T-helper 2 cell (primary cell): Measurements from ENCODE around the gene IGF2BP2.
A peak's percentile ranks its signal among the peaks of the same experiment; 100 is the strongest.
"Not testable (repeated sequence)": the region's sequence is repeated elsewhere in the genome, so short reads cannot be mapped to it uniquely, and the experiment has no call there.

Experiments used
- DNase-seq, 5 experiments: peaks; one replicate each; pipeline versions ENCODE4 v3.0.0 to v3.0.0-alpha.2; 2012 to 2022
- total RNA-seq, 2 donors: gene quantifications; one replicate each; lab custom pipeline; 2026; lab: John Stamatoyannopoulos, UW

The IGF2BP2 gene
- total RNA-seq: 0 to 1.7 reads per million in 2 donors

- peak in 3 of 5 experiments; percentile 19 to 57 (median 28) for DNase-seq
Measured at GRCh38 chr3:185825006-185825638, at the start of gene IGF2BP2. IGF2BP2 (minus strand) TSS chr3:185825042; CDS start chr3:185824960, 82 bp downstream.

GRCh38 chr3:185874119-185874518, 49.3 kb upstream of the IGF2BP2 start:
- DNase-seq: no peak

GRCh38 chr3:185867650-185868049, 42.8 kb upstream of the IGF2BP2 start:
- DNase-seq: no peak

GRCh38 chr3:185866995-185867394, 42.2 kb upstream of the IGF2BP2 start:
- DNase-seq: no peak

- no peak for DNase-seq
Measured at GRCh38 chr3:185866555-185866954, 41.7 kb upstream of the IGF2BP2 start.

GRCh38 chr3:185865247-185865646, 40.4 kb upstream of the IGF2BP2 start:
- DNase-seq: no peak

GRCh38 chr3:185864767-185865166, 39.9 kb upstream of the IGF2BP2 start:
- no peak for DNase-seq

- DNase-seq: no peak
Measured at GRCh38 chr3:185862920-185863319, 38.1 kb upstream of the IGF2BP2 start.

- DNase-seq: no peak
Measured at GRCh38 chr3:185859294-185859972, 34.6 kb upstream of the IGF2BP2 start.

- DNase-seq: no peak
Measured at GRCh38 chr3:185858502-185859225, 33.8 kb upstream of the IGF2BP2 start.

- DNase-seq: no peak
Measured at GRCh38 chr3:185857208-185857607, 32.4 kb upstream of the IGF2BP2 start.

- DNase-seq: no peak
Measured at GRCh38 chr3:185856652-185857051, 31.8 kb upstream of the IGF2BP2 start.

GRCh38 chr3:185853771-185854170, 28.9 kb upstream of the IGF2BP2 start:
- DNase-seq: not testable (repeated sequence)

GRCh38 chr3:185852635-185853034, 27.8 kb upstream of the IGF2BP2 start:
- no peak for DNase-seq

- no peak for DNase-seq
Measured at GRCh38 chr3:185851959-185852358, 27.1 kb upstream of the IGF2BP2 start.

- no peak for DNase-seq
Measured at GRCh38 chr3:185851046-185851445, 26.2 kb upstream of the IGF2BP2 start.

- DNase-seq: no peak
Measured at GRCh38 chr3:185847506-185847905, 22.7 kb upstream of the IGF2BP2 start.

- DNase-seq: no peak
Measured at GRCh38 chr3:185846037-185846436, 21.2 kb upstream of the IGF2BP2 start.

GRCh38 chr3:185844051-185844450, 19.2 kb upstream of the IGF2BP2 start:
- no peak for DNase-seq

- DNase-seq: no peak
Measured at GRCh38 chr3:185843635-185844034, 18.8 kb upstream of the IGF2BP2 start.

- DNase-seq: no peak
Measured at GRCh38 chr3:185843126-185843525, 18.3 kb upstream of the IGF2BP2 start.

GRCh38 chr3:185842241-185842640, 17.4 kb upstream of the IGF2BP2 start:
- no peak for DNase-seq

GRCh38 chr3:185838417-185838989, 13.7 kb upstream of the IGF2BP2 start:
- not testable (repeated sequence) for DNase-seq
